HepG2 (cell line): ENCODE data around the gene RPS15A. TPM values are rescaled to one million over a fixed set of nuclear protein-coding genes. Genes with fewer than 3 reads are reported as not detected.

Experiments used
- ATM ChIP-seq: fragments of 450-650 bp; IDR thresholded peaks from 2 replicates; pipeline ENCODE4 v1.7.1; 2017; ENCODE audit warnings: mild to moderate bottlenecking, borderline replicate concordance
- DR1 ChIP-seq: sonication (generic); formaldehyde crosslinking; IDR thresholded peaks from 2 replicates; pipeline ENCODE4 v1.8.0; 2021; ENCODE audit warnings: mild to moderate bottlenecking, missing genetic modification reagents, inconsistent platforms
- EP300 ChIP-seq, 3 experiments: sonication (generic) in 1 of 3; formaldehyde crosslinking in 1 of 3; IDR thresholded peaks; 2 replicates each; pipeline versions ENCODE4 v1.5.1 to v1.6.1; 2011 to 2020; ENCODE audit warnings: low read depth in 2 of 3, low read length in 2 of 3, borderline replicate concordance in 1 of 3, improper control_type of control experiment in 1 of 3, mild to moderate bottlenecking in 1 of 3, missing genetic modification reagents in 1 of 3, moderate library complexity in 1 of 3
- HMG20A ChIP-seq: IDR thresholded peaks from 2 replicates; pipeline ENCODE4 v1.6.1; 2016; ENCODE audit warnings: borderline replicate concordance
- ISL2 ChIP-seq: sonication (generic); formaldehyde crosslinking; IDR thresholded peaks from 2 replicates; pipeline ENCODE4 v1.5.0; 2020; ENCODE audit warnings: missing genetic modification reagents
- KLF11 ChIP-seq: IDR thresholded peaks from 2 replicates; pipeline ENCODE4 v1.6.1; 2016; ENCODE audit warnings: missing compliant biosample characterization
- MED13 ChIP-seq: sonication (generic); formaldehyde crosslinking; IDR thresholded peaks from 2 replicates; pipeline ENCODE4 v1.5.0; 2020; ENCODE audit warnings: missing genetic modification reagents
- NCOA1 ChIP-seq: sonication (generic); formaldehyde crosslinking; IDR thresholded peaks from 2 replicates; pipeline ENCODE4 v1.9.0; 2021; ENCODE audit warnings: missing genetic modification reagents
- NFE2 ChIP-seq: sonication (generic); formaldehyde crosslinking; IDR thresholded peaks from 2 replicates; pipeline ENCODE4 v1.4.0; 2020; ENCODE audit warnings: missing genetic modification reagents
- NFE2L2 ChIP-seq: fragments of 150-350 bp; IDR thresholded peaks from 2 replicates; pipeline ENCODE4 v1.6.1; 2014; ENCODE audit warnings: low read length
- NFIC ChIP-seq: IDR thresholded peaks from 2 replicates; pipeline ENCODE4 v1.6.1; 2012; ENCODE audit warnings: mild to moderate bottlenecking, low read length, inconsistent platforms
- NONO ChIP-seq, 2 experiments: fragments of 450-650 bp in 1 of 2; sonication (generic) in 1 of 2; formaldehyde crosslinking in 1 of 2; IDR thresholded peaks in 1 of 2; conservative IDR thresholded peaks in 1 of 2; 2 replicates each; pipeline versions ENCODE4 v1.6.1 to v1.8.0; 2017 to 2022; ENCODE audit warnings: mild to moderate bottlenecking in 1 of 2, missing genetic modification reagents in 1 of 2, moderate library complexity in 1 of 2
- PCBP2 ChIP-seq: fragments of 200-400 bp; formaldehyde crosslinking; optimal IDR thresholded peaks from 2 replicates; pipeline ENCODE3; 2018; ENCODE audit warnings: low read length, low read depth; ENCODE audit not compliant: poor library complexity, severe bottlenecking
- PITX1 ChIP-seq: sonication (generic); formaldehyde crosslinking; IDR thresholded peaks from 2 replicates; pipeline ENCODE4 v1.5.1; 2020; ENCODE audit warnings: mild to moderate bottlenecking, missing genetic modification reagents
- RFX5 ChIP-seq: IDR thresholded peaks from 2 replicates; pipeline ENCODE4 v1.6.1; 2011; ENCODE audit warnings: low read depth, low read length, improper control_type of control experiment
- SMARCE1 ChIP-seq: fragments of 450-650 bp; IDR thresholded peaks from 2 replicates; pipeline ENCODE4 v1.6.1; 2017; ENCODE audit warnings: borderline replicate concordance
- SSRP1 ChIP-seq: IDR thresholded peaks from 2 replicates; pipeline ENCODE4 v1.6.1; 2016; ENCODE audit warnings: control low read depth
- ZFAT ChIP-seq: sonication (generic); formaldehyde crosslinking; conservative IDR thresholded peaks from 2 replicates; pipeline ENCODE4 v1.8.1; 2023; ENCODE audit warnings: missing genetic modification reagents, inconsistent platforms
- ZNF780A ChIP-seq: sonication (generic); formaldehyde crosslinking; IDR thresholded peaks from 2 replicates; pipeline ENCODE4 v1.8.0; 2022; ENCODE audit warnings: mild to moderate bottlenecking, missing genetic modification reagents, moderate library complexity
- polyA plus RNA-seq, 8 experiments: library from polyadenylated mRNA; depleted of rRNA in 3 of 8; stranded (reverse) in 7 of 8; unstranded in 1 of 8; fragments of >200 nt; fragmentation: Illumina TruSeq in 4 of 8; extraction: Trizol in 4 of 8; gene quantifications; 2 replicates each; pipeline versions ENCODE4 v1.2.1 to v1.2.3, GENCODE V29; 2011 to 2016; ENCODE audit warnings: low read depth in 4 of 8, missing spikeins in 1 of 8, mixed read lengths in 1 of 8; ENCODE audit not compliant: insufficient read depth in 1 of 8
- total RNA-seq, 5 experiments: library from RNA; depleted of rRNA; stranded (reverse); fragments of >200 nt; fragmentation: Illumina TruSeq; extraction: Trizol; gene quantifications; 2 replicates each; pipeline ENCODE4 v1.2.3, GENCODE V29; 2016; ENCODE audit warnings: low read depth in 1 of 5
- TF ChIP-seq, protein P1 (sequence below): sonication (generic); formaldehyde crosslinking; IDR thresholded peaks from 2 replicates; pipeline ENCODE4 v1.5.0; 2020; ENCODE audit warnings: missing genetic modification reagents
- TF ChIP-seq, protein P2 (sequence below): sonication (generic); formaldehyde crosslinking; IDR thresholded peaks from 2 replicates; pipeline ENCODE4 v1.8.1; 2023; ENCODE audit warnings: mild to moderate bottlenecking, missing genetic modification reagents
- TF ChIP-seq, protein P3 (sequence below): IDR thresholded peaks from 2 replicates; pipeline ENCODE4 v1.6.1; 2016

RPS15A gene
- total and polyA plus RNA-seq, 2 of the 13 experiments (the other 11 are each of a cell fraction or from before 2014, with no cell fraction given), result 5,489 to 9,457 TPM

DNA sequence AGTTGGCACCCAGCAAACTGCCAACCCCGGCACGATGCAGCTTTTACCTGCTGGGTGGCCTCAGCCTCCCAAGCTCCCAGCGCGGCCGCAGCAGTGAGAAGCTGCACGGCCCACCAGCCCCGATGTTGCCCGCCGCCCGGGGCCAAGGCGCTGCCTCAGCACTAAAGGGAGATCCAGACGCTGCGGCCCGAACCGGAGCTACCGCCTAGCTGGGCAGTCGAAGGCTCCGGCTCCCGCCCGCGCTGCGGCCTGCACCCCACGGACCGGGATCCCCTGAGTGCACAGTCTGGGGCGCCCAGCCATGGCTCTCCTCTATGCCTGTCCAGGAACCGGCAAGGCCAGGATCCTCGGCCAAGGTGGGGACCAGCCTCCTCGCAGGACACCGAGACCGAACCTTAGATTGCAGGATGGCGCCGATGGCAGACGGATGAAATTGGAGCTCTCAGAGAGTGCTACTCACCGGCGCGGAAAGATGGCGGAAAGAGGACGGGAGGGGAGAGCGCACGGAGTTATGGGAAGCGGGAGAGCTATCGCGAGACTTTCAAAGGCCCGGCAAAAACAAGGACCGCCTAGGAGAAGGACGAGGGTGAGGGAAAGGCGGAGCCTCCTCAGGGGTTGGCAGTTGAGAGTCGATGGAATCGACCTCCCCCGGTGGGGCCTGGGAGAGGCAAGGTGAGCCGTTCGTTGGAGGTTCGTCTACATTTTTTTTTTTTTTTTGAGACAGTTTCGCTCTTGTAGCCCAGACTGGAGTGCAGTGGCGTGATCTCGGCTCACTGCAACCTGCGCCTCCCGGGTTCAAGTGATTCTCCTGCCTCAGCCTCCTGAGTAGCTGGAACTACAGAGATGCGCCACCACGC lies at the start of gene RPS15A (continued):
- TF ChIP-seq, protein P1, sequence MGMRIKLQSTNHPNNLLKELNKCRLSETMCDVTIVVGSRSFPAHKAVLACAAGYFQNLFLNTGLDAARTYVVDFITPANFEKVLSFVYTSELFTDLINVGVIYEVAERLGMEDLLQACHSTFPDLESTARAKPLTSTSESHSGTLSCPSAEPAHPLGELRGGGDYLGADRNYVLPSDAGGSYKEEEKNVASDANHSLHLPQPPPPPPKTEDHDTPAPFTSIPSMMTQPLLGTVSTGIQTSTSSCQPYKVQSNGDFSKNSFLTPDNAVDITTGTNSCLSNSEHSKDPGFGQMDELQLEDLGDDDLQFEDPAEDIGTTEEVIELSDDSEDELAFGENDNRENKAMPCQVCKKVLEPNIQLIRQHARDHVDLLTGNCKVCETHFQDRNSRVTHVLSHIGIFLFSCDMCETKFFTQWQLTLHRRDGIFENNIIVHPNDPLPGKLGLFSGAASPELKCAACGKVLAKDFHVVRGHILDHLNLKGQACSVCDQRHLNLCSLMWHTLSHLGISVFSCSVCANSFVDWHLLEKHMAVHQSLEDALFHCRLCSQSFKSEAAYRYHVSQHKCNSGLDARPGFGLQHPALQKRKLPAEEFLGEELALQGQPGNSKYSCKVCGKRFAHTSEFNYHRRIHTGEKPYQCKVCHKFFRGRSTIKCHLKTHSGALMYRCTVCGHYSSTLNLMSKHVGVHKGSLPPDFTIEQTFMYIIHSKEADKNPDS (CRISPR knock-in tag), result peak; percentile 75
- 0 out of 2 replicates have a peak, but pooled peaks have one; percentile 3 for TF ChIP-seq NFE2L2
- TF ChIP-seq EP300 (IDR thresholded peaks at IDR 0.05; ENCODE audit: low read depth in 2 of 2, low read length in 2 of 2), result peak in 1 of 2 experiments; percentile 38; a peak in 2 of 4 replicates
- TF ChIP-seq EP300 (CRISPR knock-in tag; IDR thresholded peaks at IDR 0.05; ENCODE audit: borderline replicate concordance), result peak; percentile 70
- no peak for TF ChIP-seq NONO (IDR thresholded peaks at IDR 0.05)
- TF ChIP-seq NONO (CRISPR knock-in tag; conservative IDR thresholded peaks at IDR 0.05), result peak; percentile 100
- peak; percentile 95 for TF ChIP-seq ZNF780A (CRISPR knock-in tag)
- no peak for TF ChIP-seq ATM
- peak; percentile 100 for TF ChIP-seq DR1 (CRISPR knock-in tag)
- peak; percentile 96 for TF ChIP-seq PITX1 (CRISPR knock-in tag)
- peak; percentile 36; the same call in 1 of the 2 replicates for TF ChIP-seq NCOA1 (CRISPR knock-in tag)
- peak; percentile 85; the same call in 1 of the 2 replicates for TF ChIP-seq KLF11 (CRISPR knock-in tag)
- no peak for TF ChIP-seq NFE2 (CRISPR knock-in tag)
- peak; percentile 40; the same call in 1 of the 2 replicates for TF ChIP-seq NFIC
- 0 out of 2 replicates have a peak, but pooled peaks have one; percentile 54 for TF ChIP-seq RFX5
- peak; percentile 91 for TF ChIP-seq ISL2
- TF ChIP-seq SMARCE1, result no peak
- TF ChIP-seq, protein P2, sequence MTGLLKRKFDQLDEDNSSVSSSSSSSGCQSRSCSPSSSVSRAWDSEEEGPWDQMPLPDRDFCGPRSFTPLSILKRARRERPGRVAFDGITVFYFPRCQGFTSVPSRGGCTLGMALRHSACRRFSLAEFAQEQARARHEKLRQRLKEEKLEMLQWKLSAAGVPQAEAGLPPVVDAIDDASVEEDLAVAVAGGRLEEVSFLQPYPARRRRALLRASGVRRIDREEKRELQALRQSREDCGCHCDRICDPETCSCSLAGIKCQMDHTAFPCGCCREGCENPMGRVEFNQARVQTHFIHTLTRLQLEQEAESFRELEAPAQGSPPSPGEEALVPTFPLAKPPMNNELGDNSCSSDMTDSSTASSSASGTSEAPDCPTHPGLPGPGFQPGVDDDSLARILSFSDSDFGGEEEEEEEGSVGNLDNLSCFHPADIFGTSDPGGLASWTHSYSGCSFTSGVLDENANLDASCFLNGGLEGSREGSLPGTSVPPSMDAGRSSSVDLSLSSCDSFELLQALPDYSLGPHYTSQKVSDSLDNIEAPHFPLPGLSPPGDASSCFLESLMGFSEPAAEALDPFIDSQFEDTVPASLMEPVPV, result peak; percentile 99
- no peak for TF ChIP-seq PCBP2
- TF ChIP-seq, protein P3, sequence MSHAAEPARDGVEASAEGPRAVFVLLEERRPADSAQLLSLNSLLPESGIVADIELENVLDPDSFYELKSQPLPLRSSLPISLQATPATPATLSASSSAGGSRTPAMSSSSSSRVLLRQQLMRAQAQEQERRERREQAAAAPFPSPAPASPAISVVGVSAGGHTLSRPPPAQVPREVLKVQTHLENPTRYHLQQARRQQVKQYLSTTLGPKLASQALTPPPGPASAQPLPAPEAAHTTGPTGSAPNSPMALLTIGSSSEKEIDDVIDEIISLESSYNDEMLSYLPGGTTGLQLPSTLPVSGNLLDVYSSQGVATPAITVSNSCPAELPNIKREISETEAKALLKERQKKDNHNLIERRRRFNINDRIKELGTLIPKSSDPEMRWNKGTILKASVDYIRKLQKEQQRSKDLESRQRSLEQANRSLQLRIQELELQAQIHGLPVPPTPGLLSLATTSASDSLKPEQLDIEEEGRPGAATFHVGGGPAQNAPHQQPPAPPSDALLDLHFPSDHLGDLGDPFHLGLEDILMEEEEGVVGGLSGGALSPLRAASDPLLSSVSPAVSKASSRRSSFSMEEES (CRISPR knock-in tag), result peak; percentile 72
- peak; percentile 54; the same call in 1 of the 2 replicates for TF ChIP-seq MED13 (CRISPR knock-in tag)
- TF ChIP-seq SSRP1 (CRISPR knock-in tag), result peak; percentile 87; the same call in 1 of the 2 replicates
- peak; percentile 45 for TF ChIP-seq HMG20A (CRISPR knock-in tag)
- peak; percentile 94 for TF ChIP-seq ZFAT
